Medulla oblongata (tissue), 1 donor: ENCODE results near the gene UNC5C.

Source experiments
- DNase-seq: peaks from one replicate; pipeline ENCODE4 v3.0.0-alpha.2; 2015; ENCODE audit errors: extremely low spot score

Gene UNC5C

DNA sequence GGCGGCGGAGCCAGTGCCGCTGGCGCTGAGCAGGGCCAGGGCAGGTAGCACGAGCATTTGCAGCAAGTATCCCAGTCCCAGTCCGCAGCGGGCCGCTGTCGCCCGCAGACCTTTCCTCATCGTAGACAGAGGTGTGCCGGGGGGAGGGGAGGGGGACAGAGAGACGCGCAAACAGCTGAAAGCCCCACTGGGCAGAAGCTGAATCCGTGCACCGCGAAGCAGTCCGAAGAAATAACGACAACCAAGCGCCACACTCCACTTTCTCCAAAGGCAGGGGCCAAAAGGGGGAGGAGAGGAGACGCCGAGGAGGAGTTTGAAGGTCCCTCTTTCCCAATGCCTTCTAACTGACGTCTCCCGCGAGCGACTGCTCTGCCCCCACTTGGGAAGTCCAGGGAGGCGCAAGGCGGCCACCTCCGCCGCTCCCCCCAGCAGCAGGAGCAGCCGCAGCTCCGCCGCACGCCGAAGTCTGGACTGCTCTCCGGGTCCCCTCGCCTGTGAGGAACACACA lies at the start of gene UNC5C:
Gene UNC5C, minus strand, starts transcription at position 236 of the 508 bp plus-strand sequence.
- DNase-seq: peak; percentile 78

DNA sequence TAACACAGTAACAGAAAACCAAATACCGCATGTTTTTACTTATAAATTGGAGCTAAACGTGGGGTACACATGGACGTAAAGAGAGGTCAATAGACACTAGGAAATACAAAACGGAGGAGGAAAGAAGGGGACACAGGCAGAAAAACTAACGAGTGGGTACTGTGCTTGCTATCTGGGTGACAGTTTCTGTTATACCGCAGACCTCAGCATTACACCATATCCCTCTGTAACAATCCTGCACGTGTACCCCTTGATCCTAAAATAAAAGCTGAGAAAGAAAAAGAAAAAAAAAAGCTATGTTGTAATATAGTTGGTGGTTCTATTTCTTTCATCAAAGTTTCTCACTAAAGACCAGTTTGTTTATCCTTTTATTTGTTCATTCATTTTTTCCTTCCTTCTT lies 47.9 kb upstream of the UNC5C start:
- DNase-seq: no peak

DNA sequence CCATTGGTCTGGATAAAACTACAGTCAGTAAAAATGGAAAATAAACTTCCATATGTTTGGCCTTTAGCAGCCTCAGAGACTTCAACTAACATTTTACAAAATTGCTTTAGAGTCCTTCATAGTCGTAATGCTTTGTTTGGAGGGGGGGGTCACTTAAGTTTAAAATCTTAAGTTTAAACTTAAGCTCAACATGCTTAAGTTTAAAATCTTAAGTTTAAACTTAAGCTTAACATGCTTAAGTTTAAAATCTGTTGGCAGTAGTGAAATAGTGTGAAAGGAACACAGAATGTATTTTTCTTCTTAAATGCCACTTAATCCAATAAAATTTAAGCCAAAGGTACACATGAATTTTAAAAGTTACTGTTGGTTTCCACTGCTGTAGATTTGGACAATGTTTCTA lies 45.9 kb upstream of the UNC5C start:
- DNase-seq: no peak

DNA sequence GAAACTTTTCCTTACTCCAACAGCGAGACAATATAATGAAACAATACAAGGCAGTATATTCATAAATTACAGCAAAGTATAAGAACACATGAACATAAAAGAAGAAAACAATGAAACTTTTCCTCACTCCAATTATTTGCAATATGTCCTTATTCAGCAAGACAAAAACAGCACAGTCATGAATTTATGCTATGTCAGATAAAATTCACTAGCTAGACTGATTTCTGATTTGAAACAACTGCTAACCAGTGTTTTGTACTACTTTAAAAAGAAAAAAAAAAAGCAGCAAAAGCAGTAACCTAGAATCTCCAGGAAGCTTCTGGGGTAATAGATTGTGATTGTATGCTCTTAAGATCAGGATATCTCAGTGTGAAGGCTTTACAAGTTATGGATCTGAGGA lies 45.2 kb upstream of the UNC5C start:
- DNase-seq: no peak

DNA sequence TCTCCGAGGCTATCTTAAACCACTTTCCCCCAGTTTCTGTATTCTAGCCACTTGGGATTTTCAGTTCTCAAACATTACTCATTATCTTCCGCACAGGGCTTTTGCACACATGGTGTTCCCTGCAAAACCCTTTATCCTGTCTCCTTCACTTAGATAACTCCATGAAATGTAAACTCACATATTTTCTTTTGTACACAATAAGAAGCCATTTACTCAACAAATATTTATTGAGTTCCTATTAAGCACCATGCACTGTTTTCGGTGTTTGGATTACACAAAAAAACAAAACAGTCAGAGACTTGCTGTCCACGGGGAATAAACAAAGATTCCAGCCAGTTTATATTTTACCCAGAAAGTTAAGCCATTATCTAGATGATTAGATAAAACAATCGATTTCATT lies 42.5 kb upstream of the UNC5C start:
- no peak for DNase-seq

DNA sequence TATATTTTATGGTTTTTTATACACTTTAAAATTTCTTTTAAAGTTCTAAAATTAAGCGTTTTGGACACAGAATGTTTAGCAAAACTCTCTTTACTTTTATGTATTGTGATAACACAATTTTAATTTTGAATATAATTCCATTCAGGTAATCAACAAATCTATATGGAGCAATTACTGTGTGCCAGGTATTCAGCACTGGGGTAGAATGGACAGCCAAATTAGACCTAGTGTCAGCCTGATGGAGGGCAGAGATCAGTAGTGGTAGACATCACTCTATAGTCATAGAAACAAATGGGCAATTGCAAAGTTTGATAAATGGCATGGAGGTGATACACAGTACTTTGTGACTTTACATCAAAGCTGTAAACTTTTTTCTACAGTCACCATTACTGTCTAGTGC lies 41.8 kb upstream of the UNC5C start:
- DNase-seq: no peak

DNA sequence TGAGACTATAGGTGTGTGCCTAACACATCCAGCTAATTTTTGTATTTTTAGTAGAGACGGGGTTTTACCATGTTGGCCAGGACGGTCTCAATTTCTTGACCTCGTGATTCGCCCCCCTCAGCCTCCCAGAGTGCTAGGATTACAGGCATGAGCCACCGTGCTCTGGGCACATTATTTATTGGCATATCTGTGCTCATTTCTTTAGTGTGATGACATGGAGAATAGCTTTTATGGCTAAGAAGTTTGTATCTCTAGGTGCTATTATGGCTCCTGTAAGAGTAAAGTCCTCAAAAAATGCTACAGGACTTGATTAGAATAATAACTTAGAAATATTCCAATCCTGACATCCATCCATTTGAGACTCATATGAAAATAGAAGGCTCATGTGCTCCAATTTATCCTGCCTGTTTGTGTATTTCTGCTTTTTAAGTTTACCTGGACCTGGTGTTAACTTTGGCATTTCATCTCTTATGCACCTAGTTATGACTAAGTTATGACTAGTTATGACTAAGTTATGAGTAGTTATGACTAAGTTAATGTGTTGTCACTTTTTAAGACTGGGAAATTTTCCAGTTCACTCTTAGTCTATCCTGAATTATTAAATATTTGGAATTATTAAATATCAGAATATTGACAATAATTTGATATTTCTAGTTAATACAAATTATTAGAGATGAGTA lies 36.4 kb upstream of the UNC5C start:
- DNase-seq: no peak

DNA sequence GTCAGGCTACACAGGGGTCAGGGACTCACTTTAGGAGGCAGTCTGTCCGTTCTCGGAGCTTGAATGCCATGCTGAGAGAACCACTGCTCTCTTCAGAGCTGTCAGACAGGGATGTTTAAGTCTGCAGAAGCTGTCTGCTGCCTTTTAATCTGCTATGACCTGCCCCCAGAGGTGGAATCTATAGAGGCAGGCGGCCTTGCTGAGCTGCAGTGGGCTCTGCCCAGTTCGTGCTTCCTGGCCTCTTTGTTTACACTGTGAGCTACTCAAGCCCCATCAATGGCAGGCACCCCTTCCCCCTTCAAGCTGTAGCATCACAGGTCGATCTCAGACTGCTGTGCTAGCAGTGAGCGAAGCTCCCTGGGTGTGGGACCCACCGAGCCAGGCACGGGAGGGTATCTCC lies 31.5 kb upstream of the UNC5C start:
- no peak for DNase-seq

DNA sequence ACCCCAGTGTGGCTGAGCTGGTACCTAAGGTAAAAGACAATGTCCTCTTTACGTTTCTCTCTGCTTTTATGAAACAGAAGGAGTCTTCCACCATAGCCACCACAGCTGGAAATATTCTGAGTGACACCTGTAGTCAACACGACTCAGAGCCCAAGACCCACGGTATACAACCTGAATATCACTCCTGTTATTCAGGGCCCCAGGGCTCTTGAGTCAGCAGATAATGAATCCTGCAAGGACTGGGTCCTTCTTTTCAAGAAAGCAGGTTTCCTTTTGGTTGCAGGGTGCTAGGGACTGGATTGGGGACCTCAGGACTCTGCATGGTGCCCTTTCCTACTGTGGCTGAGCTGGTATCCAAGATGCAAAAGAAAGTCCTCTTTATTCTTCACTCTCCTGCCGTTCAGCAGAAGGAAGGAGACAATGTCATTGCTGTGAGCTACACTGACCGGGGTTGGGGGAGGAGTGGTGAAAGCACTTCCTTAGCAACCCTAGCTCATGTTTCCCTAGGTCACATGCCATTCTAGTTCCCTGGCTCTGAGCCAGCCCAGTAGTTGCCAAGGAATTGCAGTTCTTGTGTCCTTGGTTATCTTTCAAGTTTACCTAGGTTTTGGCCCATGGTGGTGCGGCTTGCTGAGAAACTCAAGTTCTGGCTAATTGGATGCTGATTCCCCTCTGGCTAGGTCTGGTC lies 23.7 kb upstream of the UNC5C start:
- DNase-seq: no peak

DNA sequence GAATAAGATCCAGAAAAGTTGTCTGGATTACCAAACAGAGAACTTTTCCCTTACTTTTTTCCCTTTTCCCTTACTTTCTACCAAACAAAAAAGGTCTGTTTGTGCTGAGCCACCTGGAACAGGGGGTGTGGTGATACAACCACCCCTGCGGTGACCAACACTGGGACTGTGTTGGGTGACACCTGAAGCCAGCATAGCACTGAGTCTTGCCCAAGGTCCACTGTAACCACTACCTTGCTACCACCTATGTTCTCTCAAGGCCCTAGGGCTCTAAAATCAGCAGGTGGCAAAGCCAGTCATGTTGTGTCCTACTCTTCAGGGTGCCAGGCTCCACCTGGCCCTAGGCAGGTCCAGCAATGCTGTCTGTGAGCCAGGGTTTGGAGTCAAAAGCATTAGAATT lies 22.8 kb upstream of the UNC5C start:
- no peak for DNase-seq

DNA sequence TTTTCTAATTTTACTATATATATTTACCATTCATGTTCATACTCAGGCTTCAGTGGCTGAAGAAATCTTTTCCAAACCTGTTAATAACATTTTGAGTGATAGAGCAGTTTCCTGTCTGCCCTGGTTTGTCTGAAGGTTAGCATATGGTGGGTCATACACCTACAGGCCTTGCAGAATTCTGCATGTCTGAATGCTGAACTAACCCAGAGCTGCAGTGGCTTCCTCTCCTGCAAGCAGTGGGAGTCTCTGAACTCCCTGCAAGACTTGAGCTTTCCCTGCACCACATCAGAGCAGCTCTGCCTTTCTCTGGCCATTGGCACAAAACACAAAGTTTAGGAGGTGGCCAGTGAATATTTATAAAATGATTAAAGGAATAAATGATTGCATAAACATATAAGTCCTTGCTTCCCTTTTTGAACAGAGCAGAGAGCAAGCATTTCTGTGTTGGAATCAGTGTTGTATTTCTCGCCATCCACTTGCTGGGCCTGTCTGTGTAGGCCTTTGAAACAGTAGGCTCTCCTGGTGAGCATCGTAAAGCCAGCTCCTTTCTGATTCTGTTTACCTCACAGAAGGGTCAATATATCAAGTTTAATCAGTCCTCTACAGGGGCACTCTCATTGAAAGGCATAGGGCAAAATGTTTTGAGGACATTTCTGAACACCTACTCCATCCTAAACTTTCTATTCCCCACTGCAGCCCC lies 15.0 kb upstream of the UNC5C start:
- DNase-seq: no peak

DNA sequence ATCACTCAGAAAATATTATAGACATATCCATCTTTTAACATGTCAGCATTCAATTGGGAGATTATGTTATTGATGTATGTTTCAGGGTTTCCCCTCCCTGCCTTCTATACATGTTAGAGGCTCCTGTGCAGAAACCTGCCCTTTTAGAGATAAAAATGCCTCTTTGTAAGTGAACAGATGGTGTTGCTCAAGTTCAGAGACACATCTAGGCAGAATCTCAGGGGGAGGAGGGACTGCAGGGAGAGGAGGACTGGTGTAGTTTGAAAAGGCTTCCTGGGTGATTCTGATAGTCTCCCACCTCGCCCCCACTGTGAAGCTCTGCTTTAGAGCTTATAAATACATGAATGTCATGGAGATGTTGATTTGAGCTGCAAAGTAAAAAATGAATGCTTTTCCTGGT lies 12.0 kb upstream of the UNC5C start:
- no peak for DNase-seq

DNA sequence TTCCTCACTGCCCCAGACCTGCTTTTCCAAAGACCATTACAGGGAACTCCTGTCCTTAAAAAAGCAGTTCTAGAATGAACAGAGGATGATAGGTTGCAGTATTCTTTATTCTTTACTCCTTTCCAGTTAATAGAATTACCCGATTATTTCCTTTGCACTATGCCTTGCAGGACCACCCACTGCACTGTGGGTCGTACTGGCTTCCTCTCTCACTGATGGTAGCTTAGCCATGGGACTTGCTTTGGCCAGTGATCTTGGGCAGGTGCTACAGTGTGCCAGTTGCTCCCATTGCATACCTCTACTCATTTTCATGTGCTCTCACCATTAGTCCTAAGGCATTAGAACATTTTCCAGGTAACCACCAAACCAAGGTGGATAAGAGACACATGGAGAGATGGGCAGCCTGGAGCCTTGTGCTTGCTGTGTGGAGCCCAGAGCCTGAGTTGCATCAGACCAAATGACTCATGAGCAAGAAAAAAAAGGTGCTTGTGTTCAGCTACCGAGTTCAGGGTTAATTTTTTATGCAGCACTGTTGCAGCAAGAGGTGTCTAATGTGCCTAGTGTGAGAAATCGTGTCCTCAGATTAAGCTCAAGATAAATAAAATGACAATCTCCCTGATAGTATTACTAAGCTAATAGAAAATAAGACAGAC lies 7.6 kb upstream of the UNC5C start:
- no peak for DNase-seq

DNA sequence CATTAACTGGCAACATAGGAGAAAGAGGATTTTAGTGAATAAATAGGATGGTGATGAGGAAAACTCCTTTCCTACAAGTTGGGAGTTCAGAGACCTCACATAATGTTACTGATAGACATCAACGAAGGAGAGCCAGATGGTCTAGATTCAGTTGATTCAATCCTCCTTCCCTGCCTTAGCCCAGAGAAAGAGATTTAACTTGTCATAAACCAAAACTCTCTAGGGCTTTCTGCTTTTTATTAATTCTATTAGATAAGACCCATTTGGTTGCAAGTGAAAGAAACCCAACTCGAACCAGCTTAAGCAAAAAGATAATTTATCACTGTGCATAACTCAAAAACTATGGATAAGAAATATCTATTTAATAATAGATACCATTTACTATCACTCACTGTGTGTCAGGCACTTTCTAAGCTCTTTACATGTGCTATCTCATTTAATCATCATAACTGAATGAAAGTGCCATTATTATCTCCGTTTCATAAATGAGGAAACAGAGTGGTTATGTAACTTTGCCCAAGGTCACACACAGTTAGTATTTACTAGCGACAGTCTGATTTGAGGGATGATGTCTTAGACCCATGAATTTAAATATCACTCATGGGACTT lies 4.3 kb upstream of the UNC5C start:
- no peak for DNase-seq

DNA sequence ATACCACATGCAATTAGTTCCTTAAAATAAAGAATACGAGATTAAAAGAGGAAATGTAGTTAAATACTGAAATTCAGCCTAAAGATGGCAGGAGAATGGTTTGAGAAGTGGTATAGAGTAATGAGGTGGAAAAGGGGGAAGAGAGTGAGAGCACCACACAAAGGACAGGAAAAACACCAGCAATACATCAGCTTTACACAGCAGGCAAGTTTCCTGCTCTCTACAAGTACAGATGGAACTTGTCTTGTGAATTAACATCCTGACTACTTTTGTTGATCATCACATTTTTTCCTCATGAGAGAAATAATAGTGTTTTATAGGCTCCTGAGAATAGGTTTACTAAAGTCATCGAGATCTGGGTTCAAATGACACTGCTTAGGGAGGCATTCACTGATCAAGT lies 2.9 kb upstream of the UNC5C start:
- no peak for DNase-seq

DNA sequence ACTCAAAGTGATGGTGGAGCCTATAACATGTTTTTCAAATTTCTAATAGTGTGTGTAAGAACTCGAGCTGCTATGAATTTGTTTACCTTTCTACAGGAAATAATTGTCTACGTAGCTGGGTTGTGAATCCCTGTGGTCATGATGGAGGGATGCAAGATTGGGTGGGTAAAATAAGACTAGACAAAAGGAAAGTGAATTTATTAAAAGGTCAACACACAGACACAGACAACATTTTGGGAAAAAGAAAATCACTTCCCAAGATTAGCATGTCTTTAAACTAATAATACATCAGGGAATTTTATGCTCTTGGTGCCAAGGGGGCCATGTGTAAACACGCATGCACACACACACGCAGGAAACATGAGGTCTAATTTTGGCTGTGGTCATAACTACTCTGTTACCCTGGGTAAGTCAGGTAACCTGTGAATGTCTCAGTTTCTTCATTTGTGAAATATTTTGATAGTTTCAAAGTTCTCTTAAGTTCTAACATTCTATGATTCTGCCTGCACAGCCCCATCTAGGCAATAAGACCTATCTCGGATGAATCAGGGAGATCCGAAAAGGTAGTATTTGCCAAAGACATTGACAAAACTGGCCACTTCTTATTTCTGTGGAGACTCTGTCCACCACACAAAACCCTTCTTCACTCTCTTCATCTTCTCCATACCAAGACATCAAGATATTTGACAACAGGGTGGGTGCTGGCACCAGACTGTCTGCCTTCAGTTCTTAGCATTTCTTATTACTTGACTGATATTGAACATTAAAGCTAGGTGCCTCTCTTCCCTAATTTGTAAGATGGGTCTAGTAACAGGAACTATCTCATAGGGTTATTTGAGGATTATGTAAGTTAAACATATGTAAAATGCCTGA lies 1.6 kb upstream of the UNC5C start:
- no peak for DNase-seq

DNA sequence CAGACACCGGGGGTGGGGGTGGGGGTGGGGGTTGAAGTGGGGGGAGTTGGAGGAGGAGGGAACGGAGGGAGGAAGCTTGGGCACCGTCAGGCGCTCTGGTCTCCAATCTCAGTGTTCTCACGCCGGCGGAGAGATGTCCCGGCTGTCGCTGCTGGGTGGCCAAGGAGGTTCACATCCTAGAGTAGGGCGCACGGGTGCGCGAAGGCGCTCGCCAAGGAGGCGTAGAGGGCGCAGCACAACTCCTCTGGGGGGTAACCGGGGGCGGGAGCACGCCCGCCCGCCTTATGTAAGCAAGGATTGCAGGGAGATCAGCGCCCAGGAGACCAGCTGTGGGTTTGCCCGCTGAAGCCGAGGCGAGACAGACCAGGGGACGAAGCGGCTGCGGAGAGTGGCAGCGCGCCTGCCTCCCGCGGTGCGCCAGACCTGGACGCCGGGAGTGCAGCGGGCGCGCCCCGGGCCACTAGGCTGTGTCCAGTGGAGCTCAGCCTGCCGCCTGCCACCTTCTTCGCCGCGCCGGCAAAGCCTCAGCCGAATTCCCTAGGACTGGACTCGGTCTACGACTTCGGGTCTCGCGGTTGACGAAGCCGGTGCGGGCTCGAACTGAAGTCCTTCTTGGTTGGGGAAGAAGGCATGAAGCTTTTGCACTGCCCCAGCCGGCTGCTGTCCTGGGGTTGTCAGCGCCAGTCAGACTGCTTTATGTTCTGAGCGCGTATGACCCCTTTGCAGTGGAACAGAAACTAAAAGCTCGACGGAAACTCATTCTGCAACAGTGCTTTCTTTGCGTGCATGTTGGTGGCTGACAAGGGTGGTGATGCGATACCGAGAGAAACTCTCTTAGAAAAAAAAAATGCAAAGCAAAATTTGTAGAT lies 707 bp upstream of the UNC5C start:
- peak; percentile 71 for DNase-seq

DNA sequence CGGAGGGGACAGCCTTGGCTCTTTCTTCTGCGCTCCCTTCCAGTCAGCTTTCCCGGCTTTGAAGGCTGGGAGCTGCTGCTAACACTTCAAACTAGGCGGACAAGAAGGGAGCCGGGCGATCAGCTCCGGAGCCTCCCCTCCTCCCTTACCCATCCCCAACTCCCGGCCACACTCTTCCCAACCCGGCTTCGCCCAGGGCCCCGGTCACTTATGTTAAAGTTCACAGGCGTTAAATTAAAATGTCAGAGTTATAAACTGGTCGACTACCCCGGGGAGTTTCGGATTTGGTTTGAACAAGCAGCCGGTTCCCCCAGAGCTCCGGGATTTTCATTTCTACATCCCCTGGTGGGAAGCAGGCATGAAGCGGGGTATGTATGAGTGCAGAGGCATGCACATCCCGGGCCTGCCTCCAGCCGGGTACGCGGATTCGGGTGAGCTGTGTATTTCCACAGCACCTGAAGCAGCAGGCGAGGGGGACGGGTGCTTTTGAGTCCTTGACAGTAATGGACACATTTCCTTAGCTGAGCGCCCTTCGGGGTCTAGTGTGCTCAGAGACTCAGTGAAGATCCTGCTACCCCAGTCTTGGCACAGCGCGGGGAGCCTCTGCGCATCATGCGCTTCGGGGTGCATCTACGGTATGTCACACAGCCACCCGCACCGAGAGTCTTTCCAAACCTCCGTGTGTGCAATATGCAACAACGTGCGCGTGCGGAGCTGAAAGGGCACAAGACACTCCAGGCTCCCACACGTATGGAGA lies 880 bp downstream of the UNC5C start:
- peak; percentile 60 for DNase-seq
